Colonic mucosa (tissue), 4 donors: ENCODE measurements around the gene BTRC. TPM values are rescaled to one million over a fixed set of nuclear protein-coding genes. Genes with fewer than 3 reads are reported as not detected.

Experiments used
- DNase-seq: peaks from one replicate; pipeline ENCODE4 v3.0.0-alpha.2; 2020
- H3K27ac ChIP-seq: fragments of 200-600 bp; one replicate; pipeline ENCODE4 v1.8.0; 2021
- H3K27me3 ChIP-seq: fragments of 200-600 bp; one replicate; pipeline ENCODE4 v1.8.0; 2021
- H3K36me3 ChIP-seq: fragments of 200-600 bp; one replicate; pipeline ENCODE4 v1.8.0; 2021
- H3K4me1 ChIP-seq: fragments of 200-600 bp; one replicate; pipeline ENCODE4 v1.8.0; 2021; ENCODE audit warnings: mild to moderate bottlenecking
- H3K4me3 ChIP-seq: fragments of 200-600 bp; one replicate; pipeline ENCODE4 v1.8.0; 2021
- H3K9ac ChIP-seq, 2 donors: one replicate each; pipeline ENCODE4 v1.7.0; 2013; ENCODE audit warnings: control low read depth in 2 of 2, low read depth in 2 of 2, low read length in 2 of 2
- H3K9me3 ChIP-seq: fragments of 200-600 bp; one replicate; pipeline ENCODE4 v1.8.0; 2021
- intact Hi-C: fragments of 100-400 bp; cut with DNase I; formaldehyde crosslinking; loops from one replicate; pipeline ENCODE4 v1.14.1; 2022
- total RNA-seq, 2 donors: library from RNA; stranded (reverse); fragmentation: NEBNext Ultra II Directional in 1 of 2; extraction: Animal tissue kit (Norgen Biotek cat#: 25700) in 1 of 2; gene quantifications; one replicate each; pipeline ENCODE4 v1.2.1, GENCODE V29; 2021
- TF ChIP-seq, protein P1 (sequence below): fragments of 200-600 bp; IDR thresholded peaks from one replicate; pipeline ENCODE4 v1.8.0; 2022; ENCODE audit warnings: antibody characterized with exemption, mild to moderate bottlenecking
- donor health status: healthy.
- donor health status: DM: no; HTN: no; CAD: no.
- donor health status: DM: no; HTN: no; CAD: no.

The BTRC gene
- total RNA-seq, 2 donors from 2014 or later: 9.9 to 10.5 TPM

DNA sequence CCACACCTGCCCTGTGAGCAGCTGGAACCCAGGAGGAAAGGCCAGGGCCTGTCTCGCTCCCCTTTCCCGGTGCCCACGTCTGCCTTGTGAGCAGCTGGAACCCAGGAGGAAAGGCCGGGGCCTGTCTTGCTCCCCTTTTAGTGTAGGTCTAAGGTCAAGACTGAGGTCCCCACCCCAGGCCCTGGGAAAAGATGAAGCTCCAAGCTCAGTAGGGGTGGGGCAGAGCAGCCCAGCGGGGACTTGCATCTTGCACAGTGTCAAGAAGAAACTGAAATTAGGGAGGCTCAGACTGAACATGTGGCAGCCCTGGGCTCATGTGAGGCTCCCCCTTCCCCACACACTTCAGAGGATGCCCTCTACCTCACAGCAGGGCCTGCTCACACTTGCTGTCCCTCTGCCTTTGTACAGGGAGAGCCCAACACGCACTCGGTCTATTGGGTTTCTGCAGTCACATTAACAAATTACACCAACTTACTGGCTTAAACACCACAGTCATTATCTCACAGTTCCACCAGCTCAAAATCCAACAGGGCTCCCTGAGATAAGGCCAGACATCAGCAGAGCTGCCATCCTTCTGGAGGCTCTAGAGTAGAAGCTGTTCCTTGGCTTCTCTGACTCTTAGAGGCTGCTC lies 221.7 kb downstream of the BTRC start:
- no peaks in the 10 kb centered on the region for H3K27me3 ChIP-seq
- H3K9me3 ChIP-seq: no peaks in the 10 kb centered on the region
- no peak for DNase-seq
- no peak overlapping the region for H3K9ac ChIP-seq
- intact Hi-C loops: no loop called here
- H3K4me3 ChIP-seq: no peak overlapping the region
- H3K36me3 ChIP-seq: peaks cover 9% of the 10 kb centered on the region
- H3K4me1 ChIP-seq: peaks cover 2% of the 10 kb centered on the region
- no peak overlapping the region for H3K27ac ChIP-seq
- TF ChIP-seq, protein P1, sequence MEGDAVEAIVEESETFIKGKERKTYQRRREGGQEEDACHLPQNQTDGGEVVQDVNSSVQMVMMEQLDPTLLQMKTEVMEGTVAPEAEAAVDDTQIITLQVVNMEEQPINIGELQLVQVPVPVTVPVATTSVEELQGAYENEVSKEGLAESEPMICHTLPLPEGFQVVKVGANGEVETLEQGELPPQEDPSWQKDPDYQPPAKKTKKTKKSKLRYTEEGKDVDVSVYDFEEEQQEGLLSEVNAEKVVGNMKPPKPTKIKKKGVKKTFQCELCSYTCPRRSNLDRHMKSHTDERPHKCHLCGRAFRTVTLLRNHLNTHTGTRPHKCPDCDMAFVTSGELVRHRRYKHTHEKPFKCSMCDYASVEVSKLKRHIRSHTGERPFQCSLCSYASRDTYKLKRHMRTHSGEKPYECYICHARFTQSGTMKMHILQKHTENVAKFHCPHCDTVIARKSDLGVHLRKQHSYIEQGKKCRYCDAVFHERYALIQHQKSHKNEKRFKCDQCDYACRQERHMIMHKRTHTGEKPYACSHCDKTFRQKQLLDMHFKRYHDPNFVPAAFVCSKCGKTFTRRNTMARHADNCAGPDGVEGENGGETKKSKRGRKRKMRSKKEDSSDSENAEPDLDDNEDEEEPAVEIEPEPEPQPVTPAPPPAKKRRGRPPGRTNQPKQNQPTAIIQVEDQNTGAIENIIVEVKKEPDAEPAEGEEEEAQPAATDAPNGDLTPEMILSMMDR: no peak

DNA sequence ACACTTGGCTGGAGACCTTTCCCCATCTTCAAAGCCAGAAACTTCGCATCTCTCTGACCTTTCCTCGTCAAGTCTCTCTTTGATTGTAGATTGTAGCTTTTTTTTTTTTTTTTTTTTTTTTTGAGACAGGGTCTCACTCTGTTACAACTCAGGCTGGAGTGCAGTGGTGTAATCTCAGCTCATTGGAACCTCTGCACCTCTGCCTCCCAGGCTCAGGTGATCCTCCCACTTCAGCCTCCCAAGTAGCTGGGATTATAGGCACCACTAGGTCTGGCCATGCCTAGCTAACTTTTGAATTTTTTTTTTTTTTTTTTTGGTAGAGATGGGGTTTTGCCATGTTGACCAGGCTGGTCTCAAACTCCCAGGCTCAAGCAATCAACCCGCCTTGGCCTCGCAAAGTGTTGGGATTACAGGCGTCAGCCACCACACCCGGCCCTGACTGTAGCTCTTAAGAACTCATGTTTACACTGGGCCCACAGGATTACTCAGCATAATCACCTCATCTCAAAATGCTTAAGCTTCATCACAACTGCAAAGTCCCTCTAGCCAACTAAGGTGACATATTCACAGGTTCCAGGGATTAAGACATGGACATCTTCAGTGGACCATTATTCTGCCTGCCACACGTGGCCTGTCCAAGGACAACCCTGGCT lies 222.4 kb downstream of the BTRC start:
- H3K27me3 ChIP-seq: no peaks in the 10 kb centered on the region
- peaks cover 9% of the 10 kb centered on the region for H3K36me3 ChIP-seq
- no peak for DNase-seq
- intact Hi-C loops: no loop called here
- H3K4me1 ChIP-seq: no peaks in the 10 kb centered on the region
- H3K27ac ChIP-seq: no peak overlapping the region
- TF ChIP-seq, protein P1: no peak
- H3K9me3 ChIP-seq: no peaks in the 10 kb centered on the region
- H3K4me3 ChIP-seq: no peak overlapping the region
- H3K9ac ChIP-seq: no peak overlapping the region

DNA sequence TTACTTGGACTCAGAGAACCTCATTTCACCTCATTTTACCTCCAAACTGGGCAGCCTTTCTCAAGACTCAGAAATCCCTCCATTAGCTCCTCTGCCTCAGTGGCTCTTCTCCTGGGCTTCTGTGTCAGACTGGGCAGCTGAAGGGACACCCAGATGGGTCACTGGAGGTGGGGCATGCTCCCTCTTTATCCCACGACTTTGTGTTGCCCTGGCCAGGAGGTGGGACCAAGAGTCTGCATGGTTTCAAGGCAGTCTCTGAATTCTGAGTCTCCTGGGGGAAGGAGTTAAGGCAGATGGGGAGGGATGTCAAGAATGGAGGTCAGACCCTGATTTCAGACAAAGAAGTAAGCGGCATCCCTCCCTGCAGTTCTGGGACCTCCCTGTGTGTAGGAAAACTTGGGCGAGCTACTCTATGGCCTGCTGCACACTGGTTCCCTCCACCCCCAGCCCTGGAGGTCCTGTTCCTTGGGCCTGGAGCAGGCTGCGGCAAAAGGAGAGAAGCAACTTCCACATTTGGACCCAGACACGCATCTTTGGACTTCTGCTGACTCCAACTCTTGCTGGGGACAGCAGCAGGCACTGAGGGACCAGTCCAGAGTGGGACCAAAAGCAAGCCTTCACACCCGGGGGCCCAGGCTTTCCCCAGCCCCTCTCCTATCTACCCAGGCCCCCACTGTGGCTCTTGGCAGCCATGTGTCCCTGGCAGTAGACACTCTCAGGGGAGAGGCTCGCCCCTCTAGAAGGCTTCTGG lies 223.3 kb downstream of the BTRC start:
- TF ChIP-seq, protein P1: no peak
- intact Hi-C loops: no loop called here
- H3K36me3 ChIP-seq: peaks cover 9% of the 10 kb centered on the region

DNA sequence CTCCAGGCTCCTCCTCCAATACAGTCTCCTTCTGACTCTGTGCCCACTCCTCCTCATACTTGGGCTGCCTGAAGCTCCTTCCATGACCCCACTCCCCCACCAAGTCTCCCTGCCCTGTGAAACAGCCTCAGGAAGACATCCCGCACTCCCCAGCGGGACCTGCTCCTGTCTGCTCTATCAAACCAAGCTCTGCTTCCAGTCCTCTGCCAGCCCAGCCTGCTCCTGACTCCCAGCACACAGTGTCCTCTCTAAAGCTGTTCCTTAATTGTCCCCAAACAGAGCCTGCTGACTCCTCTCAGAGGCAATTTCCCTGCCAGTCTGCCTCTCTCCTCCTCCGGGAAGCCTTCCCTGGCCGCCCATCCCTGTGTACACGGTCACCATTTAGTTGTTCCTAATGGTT lies 224.2 kb downstream of the BTRC start:
- intact Hi-C loops: no loop called here
- Histone ChIP-seq H3K4me1 (no peaks in the 10 kb centered on the region), H3K27me3 (no peaks in the 10 kb centered on the region), H3K9ac (no peak overlapping the region), H3K36me3 (peaks cover 9% of the 10 kb centered on the region), H3K4me3 (no peak overlapping the region), H3K9me3 (no peaks in the 10 kb centered on the region), H3K27ac (no peak overlapping the region)
- TF ChIP-seq, protein P1: no peak
- no peak for DNase-seq

More for the DNA sequence above, 223.3 kb downstream of the BTRC start:
- no peak overlapping the region for H3K4me3 ChIP-seq
- DNase-seq: no peak
- no peaks in the 10 kb centered on the region for H3K4me1 ChIP-seq
- no peaks in the 10 kb centered on the region for H3K27me3 ChIP-seq
- H3K9me3 ChIP-seq: no peaks in the 10 kb centered on the region
- H3K27ac ChIP-seq: no peak overlapping the region
- no peak overlapping the region for H3K9ac ChIP-seq

DNA sequence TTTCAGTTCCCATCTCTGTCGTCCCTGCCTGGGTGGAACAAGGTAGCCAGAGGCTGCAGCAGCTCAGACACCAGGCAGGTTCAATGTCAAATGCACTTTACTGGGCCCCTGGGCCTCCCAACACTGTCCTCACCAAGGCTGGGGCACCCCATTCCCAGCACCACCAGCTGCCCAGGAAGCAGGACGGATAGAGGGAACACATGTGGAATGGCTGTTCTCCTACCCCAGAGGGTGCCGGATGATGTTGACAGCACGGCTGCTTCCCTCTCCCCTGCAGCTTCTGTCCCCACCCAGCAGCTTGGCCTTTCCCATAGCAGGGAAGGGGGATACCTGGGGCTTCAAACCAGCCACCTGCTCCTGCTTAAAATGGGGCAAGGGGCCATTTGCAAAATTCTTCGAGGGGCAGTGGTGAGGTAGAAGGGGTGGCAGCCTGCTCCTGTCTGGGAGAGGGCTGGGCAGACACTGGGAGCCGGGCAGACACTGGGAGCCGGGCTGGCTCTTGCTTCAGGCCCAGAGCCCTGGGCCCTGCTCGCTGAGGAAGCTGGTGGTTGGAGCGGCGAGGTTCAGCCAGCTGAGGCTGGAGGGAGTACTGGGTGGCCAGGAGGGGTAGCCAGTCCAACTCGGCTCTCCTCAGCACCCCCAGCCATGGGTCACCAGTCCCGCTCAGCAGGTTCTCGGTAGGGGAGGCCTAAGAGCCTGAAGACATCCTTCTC lies 225.0 kb downstream of the BTRC start:
- intact Hi-C loops: no loop called here
- H3K27ac ChIP-seq: no peak overlapping the region
- TF ChIP-seq, protein P1: no peak

More for the DNA sequence above, 225.0 kb downstream of the BTRC start:
- Histone ChIP-seq H3K4me3 (no peak overlapping the region), H3K4me1 (no peaks in the 10 kb centered on the region), H3K27me3 (no peaks in the 10 kb centered on the region), H3K36me3 (peaks cover 9% of the 10 kb centered on the region), H3K9ac (no peak overlapping the region), H3K9me3 (no peaks in the 10 kb centered on the region)
- no peak for DNase-seq
